Sigmoid colon (tissue), 7 donors: Measurements from ENCODE around the gene KCNIP1. TPM values are rescaled to one million over a fixed set of nuclear protein-coding genes. Genes with fewer than 3 reads are reported as not detected.
A peak's percentile ranks its signal among the peaks of the same experiment; 100 is the strongest.

Source experiments
- DNase-seq: peaks from one replicate; pipeline ENCODE4 v3.0.0-alpha.2; 2019
- H3K27ac ChIP-seq, 4 donors: fragments of 200-600 bp; sonication (generic); one replicate each; pipeline ENCODE4 v1.5.1; 2016 to 2019; ENCODE audit warnings: mild to moderate bottlenecking in 1 of 4
- H3K27me3 ChIP-seq, 3 donors: fragments of 200-600 bp; sonication (generic); one replicate each; pipeline ENCODE4 v1.5.1; 2019; ENCODE audit warnings: mild to moderate bottlenecking in 1 of 3
- H3K36me3 ChIP-seq, 4 donors: fragments of 200-600 bp; sonication (generic); one replicate each; pipeline ENCODE4 v1.5.1; 2016 to 2019
- H3K4me1 ChIP-seq, 4 donors: fragments of 200-600 bp; sonication (generic); one replicate each; pipeline ENCODE4 v1.5.1; 2017 to 2019
- H3K4me3 ChIP-seq, 4 donors: fragments of 200-600 bp; sonication (generic); one replicate each; pipeline ENCODE4 v1.5.1; 2017 to 2019; ENCODE audit warnings: mild to moderate bottlenecking in 2 of 4, moderate library complexity in 1 of 4
- H3K9me3 ChIP-seq, 4 donors: fragments of 200-600 bp in 3 of 4; sonication (generic) in 3 of 4; one replicate each; pipeline versions ENCODE4 v1.5.1 to v1.6.1; 2013 to 2019
- CTCF ChIP-seq, 4 experiments: fragments of 450-650 bp in 3 of 4; fragments of 200-600 bp in 1 of 4; IDR thresholded peaks; one replicate each; pipeline ENCODE4 v1.5.1; 2016 to 2019; ENCODE audit warnings: antibody characterized with exemption in 4 of 4, mild to moderate bottlenecking in 3 of 4, moderate library complexity in 2 of 4
- EP300 ChIP-seq, 4 donors: sonication (generic); formaldehyde crosslinking; IDR thresholded peaks; one replicate each; pipeline ENCODE4 v1.6.1; 2017; ENCODE audit warnings: antibody characterized with exemption in 4 of 4
- POLR2A ChIP-seq, 2 donors: fragments of 450-650 bp; IDR thresholded peaks; one replicate each; pipeline ENCODE4 v1.6.1; 2016; ENCODE audit warnings: antibody characterized with exemption in 2 of 2, mild to moderate bottlenecking in 2 of 2, moderate library complexity in 2 of 2
- POLR2AphosphoS5 ChIP-seq, 4 donors: sonication (generic); formaldehyde crosslinking; IDR thresholded peaks; one replicate each; pipeline ENCODE4 v1.6.1; 2017; ENCODE audit warnings: antibody characterized with exemption in 4 of 4
- WGBS, 2 donors: extraction: QIAGEN DNeasy Blood & Tissue Kit; methylation state at CpG; one replicate each; pipeline ENCODE4 v1.1.7; 2013; 5-methylcytosine and 5-hydroxymethylcytosine counted together
- intact Hi-C: fragments of 100-400 bp; cut with DNase I; formaldehyde crosslinking; loops from one replicate; pipeline ENCODE4 v1.15.1; 2023
- polyA plus RNA-seq, 3 donors: library from polyadenylated mRNA; stranded (reverse); fragments of 200-250 nt; gene quantifications; one replicate each; pipeline ENCODE4 v1.2.3, GENCODE V29; 2013
- total RNA-seq, 4 donors: library from RNA; depleted of rRNA; stranded (reverse); fragments of >200 nt; gene quantifications; one replicate each; pipeline ENCODE4 v1.1.0, GENCODE V29; 2016
- donor health status: healthy with polysubstance abuse.
- donor health status: Bipolar disorder and iron deficiency.
- donor health status: healthy.

KCNIP1 gene
- total and polyA plus RNA-seq, 7 donors: 0.28 to 2.8 (median 1.1) TPM; not detected in 2

DNA sequence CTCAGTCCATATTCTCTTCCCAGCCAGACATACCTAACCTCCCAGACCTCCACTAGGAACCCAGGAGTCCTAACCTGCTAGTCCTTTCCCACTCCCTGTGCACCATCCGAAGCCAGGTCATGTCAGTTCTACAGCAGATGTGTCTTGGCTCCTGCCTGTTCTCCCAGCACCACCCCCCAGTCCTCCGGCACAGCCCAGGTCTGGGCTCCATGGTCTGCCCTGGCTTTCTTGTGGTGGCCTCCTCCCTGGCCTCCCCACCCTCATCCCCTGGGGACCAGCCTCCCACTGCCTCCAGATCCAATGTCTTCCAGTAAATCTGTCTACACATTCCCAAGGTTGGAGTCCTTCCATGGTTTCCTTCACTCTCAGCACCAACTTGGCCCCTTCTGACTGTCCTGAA is 20.0 kb downstream of the KCNIP1 start:
- peaks cover 0 to 10% (median 5%) of the 10 kb centered on the region in 4 donors for H3K4me1 ChIP-seq
- TF ChIP-seq CTCF (IDR thresholded peaks at IDR 0.05) (no peak), POLR2AphosphoS5 (IDR thresholded peaks at IDR 0.05) (no peak), EP300 (IDR thresholded peaks at IDR 0.05) (no peak), POLR2A (IDR thresholded peaks at IDR 0.05) (no peak)
- intact Hi-C loops: no loop called here
- no peak for DNase-seq
- peaks cover 0 to 8% (median 0%) of the 10 kb centered on the region in 3 donors for H3K27me3 ChIP-seq
- WGBS, 2 donors: 81 to 88% methylated on average over 2 of the region's 2 CpGs
- no peaks in the 10 kb centered on the region for H3K9me3 ChIP-seq
- H3K36me3 ChIP-seq: no peaks in the 10 kb centered on the region
- no peak overlapping the region for H3K4me3 ChIP-seq
- H3K27ac ChIP-seq: no peak overlapping the region

DNA sequence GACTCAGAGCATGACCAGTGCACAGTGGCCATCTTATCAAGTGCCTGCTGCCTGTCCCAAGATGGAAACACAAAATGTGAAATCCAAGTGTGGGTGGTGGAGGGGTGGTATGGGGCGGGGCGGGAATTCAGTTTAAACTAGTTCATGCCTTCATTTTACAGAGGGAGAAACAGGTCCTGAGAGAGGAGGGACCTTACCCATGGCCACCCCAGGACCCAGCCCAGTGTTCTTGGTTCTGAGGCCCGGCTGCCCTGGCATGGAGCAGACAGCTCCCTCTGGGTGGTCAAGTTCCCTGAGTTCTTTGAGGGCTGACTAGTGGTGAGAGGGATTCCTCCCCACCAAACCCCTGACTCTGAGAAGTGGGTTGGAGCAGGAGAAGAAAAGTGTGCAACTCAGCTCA is 20.8 kb downstream of the KCNIP1 start:
- no peak overlapping the region for H3K27ac ChIP-seq
- H3K27me3 ChIP-seq: peaks cover 0 to 8% (median 0%) of the 10 kb centered on the region in 3 donors
- TF ChIP-seq EP300 (IDR thresholded peaks at IDR 0.05) (no peak), CTCF (IDR thresholded peaks at IDR 0.05) (no peak), POLR2A (IDR thresholded peaks at IDR 0.05) (no peak)
- peaks cover 0 to 10% (median 5%) of the 10 kb centered on the region in 4 donors for H3K4me1 ChIP-seq
- no peaks in the 10 kb centered on the region for H3K36me3 ChIP-seq
- intact Hi-C loops: no loop called here
- WGBS, 2 donors: 83 to 91% methylated on average over 3 of the region's 3 CpGs
- DNase-seq: peak; percentile 26
- no peak overlapping the region for H3K4me3 ChIP-seq
- no peaks in the 10 kb centered on the region for H3K9me3 ChIP-seq

DNA sequence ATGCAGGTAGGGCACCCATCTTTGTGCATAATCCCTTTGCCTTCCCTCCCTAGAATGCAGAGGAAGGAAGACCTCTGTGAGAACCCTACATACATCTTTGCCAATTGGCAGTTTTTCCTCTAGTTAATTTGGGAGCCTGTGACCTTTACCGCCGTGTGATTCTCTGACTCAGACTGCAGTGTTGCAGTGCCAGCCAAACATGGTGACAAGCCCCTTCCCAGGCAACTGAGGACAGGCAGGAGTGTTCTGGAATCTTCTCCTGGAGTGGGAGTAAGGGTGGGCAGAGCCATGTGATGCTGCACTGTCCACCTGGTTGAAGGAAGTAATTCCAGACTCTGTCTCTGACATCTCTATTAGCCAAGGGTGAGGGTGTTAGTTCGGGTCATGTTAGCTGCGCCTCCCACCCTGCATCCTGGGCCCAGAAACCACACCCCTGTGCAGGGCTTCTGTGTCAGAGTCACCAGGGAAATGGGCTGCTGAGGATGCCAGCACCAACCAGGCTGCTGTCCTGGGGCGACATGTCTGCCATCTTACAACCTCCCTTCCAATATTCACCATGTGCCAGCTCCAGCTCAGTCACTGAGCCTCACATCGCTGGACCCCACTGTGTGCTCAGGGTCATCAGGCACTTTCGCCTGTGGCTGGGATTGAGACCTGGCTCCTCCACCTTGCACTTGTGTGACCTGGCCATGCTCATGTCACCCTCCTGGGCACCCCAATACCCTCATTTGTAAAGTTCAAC is 21.8 kb downstream of the KCNIP1 start:
- DNase-seq: peak; percentile 21

GRCh38 chr5:170527991-170528390 is 24.2 kb downstream of the KCNIP1 start:
- no peak overlapping the region for H3K27ac ChIP-seq
- no peaks in the 10 kb centered on the region for H3K36me3 ChIP-seq
- intact Hi-C loops: no loop called here
- H3K9me3 ChIP-seq: no peaks in the 10 kb centered on the region
- no peak overlapping the region for H3K4me3 ChIP-seq
- 67 to 77% methylated on average over 3 of the region's 3 CpGs for WGBS, 2 donors
- peaks cover 0 to 3% (median 1%) of the 10 kb centered on the region in 4 donors for H3K4me1 ChIP-seq
- DNase-seq: peak; percentile 39
- peaks cover 0 to 8% (median 0%) of the 10 kb centered on the region in 3 donors for H3K27me3 ChIP-seq
- no peak for TF ChIP-seq POLR2AphosphoS5 (IDR thresholded peaks at IDR 0.05)
- no peak for TF ChIP-seq POLR2A (IDR thresholded peaks at IDR 0.05)
- no peak for TF ChIP-seq EP300 (IDR thresholded peaks at IDR 0.05)
- TF ChIP-seq CTCF (IDR thresholded peaks at IDR 0.05): no peak

More for the DNA sequence above, 21.8 kb downstream of the KCNIP1 start:
- H3K4me3 ChIP-seq: no peak overlapping the region
- no peak for TF ChIP-seq POLR2A (IDR thresholded peaks at IDR 0.05)
- no peak for TF ChIP-seq CTCF (IDR thresholded peaks at IDR 0.05)
- TF ChIP-seq EP300 (IDR thresholded peaks at IDR 0.05): no peak
- no peak for TF ChIP-seq POLR2AphosphoS5 (IDR thresholded peaks at IDR 0.05)
- WGBS, 2 donors: 89% methylated on average over 7 of the region's 7 CpGs
- H3K4me1 ChIP-seq: peaks cover 0 to 10% (median 5%) of the 10 kb centered on the region in 4 donors
- H3K36me3 ChIP-seq: no peaks in the 10 kb centered on the region
- H3K9me3 ChIP-seq: no peaks in the 10 kb centered on the region
- H3K27me3 ChIP-seq: peaks cover 0 to 8% (median 0%) of the 10 kb centered on the region in 3 donors
- H3K27ac ChIP-seq: no peak overlapping the region
- intact Hi-C loops: no loop called here
